ENCODE results near the gene CCSER2.

GRCh38 chr10:84460520-84460919 is 132.1 kb downstream of the CCSER2 start:
- TF ChIP-seq CTCF (conservative IDR thresholded peaks at IDR 0.05; ENCODE audit: low read length) (no peak), EZH2phosphoT487 (IDR thresholded peaks at IDR 0.05; ENCODE audit: borderline replicate concordance) (no peak)

Measured in Loucy (cell line).